LNCaP clone FGC (cell line): ENCODE measurements around the gene CCL7.

ENCODE experiments used
- DNase-seq: peaks from one replicate; pipeline ENCODE4 v3.0.0-alpha.2; 2011; ENCODE audit warnings: low read depth
- H3K4me3 ChIP-seq: 2 replicates; pipeline ENCODE4 v1.5.1; 2011; ENCODE audit warnings: mild to moderate bottlenecking, low read depth, low read length, control low read depth
- CTCF ChIP-seq: IDR thresholded peaks from 2 replicates; pipeline ENCODE4 v1.5.1; 2012; ENCODE audit warnings: mild to moderate bottlenecking; ENCODE audit not compliant: control insufficient read depth, insufficient read depth; ENCODE audit errors: extremely low read depth

The CCL7 gene

GRCh38 chr17:34260861-34261260 is 9.2 kb upstream of the CCL7 start:
- DNase-seq, result no peak
- TF ChIP-seq CTCF, result no peak
- H3K4me3 ChIP-seq, result no peak overlapping the region

- TF ChIP-seq CTCF, result no peak
- H3K4me3 ChIP-seq, result no peak overlapping the region
- peak; percentile 31 for DNase-seq
Observed at GRCh38 chr17:34261568-34262337, 8.3 kb upstream of the CCL7 start.

GRCh38 chr17:34265711-34266110 is 4.3 kb upstream of the CCL7 start:
- H3K4me3 ChIP-seq, result no peak overlapping the region
- DNase-seq, result no peak
- TF ChIP-seq CTCF, result no peak

GRCh38 chr17:34275881-34276280 is 5.9 kb downstream of the CCL7 start:
- no peak for TF ChIP-seq CTCF
- DNase-seq, result peak; percentile 36
- H3K4me3 ChIP-seq, result no peak overlapping the region

- DNase-seq, result no peak
- no peak overlapping the region for H3K4me3 ChIP-seq
- TF ChIP-seq CTCF, result no peak
Observed at GRCh38 chr17:34276826-34277225, 6.8 kb downstream of the CCL7 start.

- TF ChIP-seq CTCF, result no peak
- no peak overlapping the region for H3K4me3 ChIP-seq
- no peak for DNase-seq
Observed at GRCh38 chr17:34283571-34283970, 13.6 kb downstream of the CCL7 start.

GRCh38 chr17:34285286-34285792 is 15.3 kb downstream of the CCL7 start, which contains the start of gene CCL11:
Gene CCL11 (plus strand): TSS chr17:34285742. CDS start chr17:34285809, 67 bp downstream.
- no peak for DNase-seq
- H3K4me3 ChIP-seq, result no peak within 1 kb of the TSS
- TF ChIP-seq CTCF, result no peak
